LNCAP (cell line): ENCODE measurements around the gene C19orf81.

Experiments used
- CTCF ChIP-seq: fragments of 450-650 bp; IDR thresholded peaks from 2 replicates; pipeline ENCODE4 v1.5.1; 2017; ENCODE audit warnings: mild to moderate bottlenecking

C19orf81 gene

GRCh38 chr19:50649433-50650391 is at the start of gene C19orf81:
Gene C19orf81 (plus strand): TSS chr19:50649445. CDS start chr19:50649445, 0 bp downstream.
- no peak for TF ChIP-seq CTCF

GRCh38 chr19:50601407-50602088 is 47.7 kb upstream of the C19orf81 start:
- no peak for TF ChIP-seq CTCF

- TF ChIP-seq CTCF = no peak
These were observed 47.2 kb upstream of the C19orf81 start for GRCh38 chr19:50602089-50602422.

GRCh38 chr19:50602496-50602895 is 46.7 kb upstream of the C19orf81 start:
- TF ChIP-seq CTCF = no peak

GRCh38 chr19:50602935-50603334 is 46.3 kb upstream of the C19orf81 start:
- no peak for TF ChIP-seq CTCF

GRCh38 chr19:50604264-50605073 is 44.8 kb upstream of the C19orf81 start:
- TF ChIP-seq CTCF = peak; percentile 32; the same call in 1 of the 2 replicates

GRCh38 chr19:50607388-50607787 is 41.9 kb upstream of the C19orf81 start:
- no peak for TF ChIP-seq CTCF
